Measurements from ENCODE around the gene DAZAP1. TPM values are rescaled to one million over a fixed set of nuclear protein-coding genes. Genes with fewer than 3 reads are reported as not detected.

DAZAP1 gene
- total RNA-seq, 2 experiments from 2014 or later, result 128 to 133 TPM

GRCh38 chr19:1388637-1389026 lies 18.8 kb upstream of the DAZAP1 start:
- ChIA-PET POLR2A (no interaction called here), CTCF (no interaction called here)
- no peak for ATAC-seq (ENCODE audit: poor library complexity)
- DNase-seq, result no peak
- peaks cover 47% of the 10 kb centered on the region for H3K36me3 Mint-ChIP-seq (ENCODE audit: low read depth)
- H3K4me3 ChIP-seq (ENCODE audit: low read length), result no peak overlapping the region
- H3K9me3 ChIP-seq (ENCODE audit: control insufficient read depth in 1 of 2, insufficient read depth in 1 of 2, low read length in 2 of 2), result no peaks in the 10 kb centered on the region
- intact Hi-C loops (cut with DNase I, micrococcal nuclease), result no loop called here
- H3K27me3 Mint-ChIP-seq, result peaks cover 1% of the 10 kb centered on the region
- H3K27ac Mint-ChIP-seq, result no peak overlapping the region
- H3K4me1 Mint-ChIP-seq (ENCODE audit: low read depth), result peaks cover 9% of the 10 kb centered on the region
- peaks cover 53% of the 10 kb centered on the region for H3K36me3 ChIP-seq (ENCODE audit: insufficient read depth, low read length)
- no peaks in the 10 kb centered on the region for H3K9me3 Mint-ChIP-seq
- no peak overlapping the region for H3K4me3 Mint-ChIP-seq
- H3K4me1 ChIP-seq (ENCODE audit: insufficient read depth, low read length), result peaks cover 28% of the 10 kb centered on the region
- no peaks in the 10 kb centered on the region for H3K27me3 ChIP-seq (ENCODE audit: control insufficient read depth in 1 of 2, insufficient read depth in 2 of 2, low read length in 2 of 2)
- H3K27ac ChIP-seq (ENCODE audit: low read depth in 1 of 2, low read length in 2 of 2), result no peak overlapping the region
- TF ChIP-seq CTCF (IDR thresholded peaks at IDR 0.05), result no peak

GRCh38 chr19:1389033-1389940 lies 18.1 kb upstream of the DAZAP1 start:
- Histone ChIP-seq H3K4me3 (ENCODE audit: low read length) (no peak overlapping the region), H3K9me3 (ENCODE audit: control insufficient read depth in 1 of 2, insufficient read depth in 1 of 2, low read length in 2 of 2) (no peaks in the 10 kb centered on the region), H3K4me1 (ENCODE audit: insufficient read depth, low read length) (peaks cover 24% of the 10 kb centered on the region), H3K36me3 (ENCODE audit: insufficient read depth, low read length) (peaks cover 55% of the 10 kb centered on the region), H3K27ac (ENCODE audit: low read depth in 1 of 2, low read length in 2 of 2) (no peak overlapping the region), H3K27me3 (ENCODE audit: control insufficient read depth in 1 of 2, insufficient read depth in 2 of 2, low read length in 2 of 2) (no peaks in the 10 kb centered on the region)
- H3K4me3 Mint-ChIP-seq, result no peak overlapping the region
- ChIA-PET POLR2A (no interaction called here), CTCF (no interaction called here)
- H3K27me3 Mint-ChIP-seq, result no peaks in the 10 kb centered on the region
- no peaks in the 10 kb centered on the region for H3K9me3 Mint-ChIP-seq
- no peak for ATAC-seq (ENCODE audit: poor library complexity)
- intact Hi-C loops (cut with DNase I, micrococcal nuclease), result no loop called here
- DNase-seq, result no peak
- H3K27ac Mint-ChIP-seq, result no peak overlapping the region
- peaks cover 43% of the 10 kb centered on the region for H3K36me3 Mint-ChIP-seq (ENCODE audit: low read depth)
- peaks cover 4% of the 10 kb centered on the region for H3K4me1 Mint-ChIP-seq (ENCODE audit: low read depth)
- TF ChIP-seq CTCF (IDR thresholded peaks at IDR 0.05), result no peak

- no peak for TF ChIP-seq CTCF (IDR thresholded peaks at IDR 0.05)
- no peak overlapping the region for H3K27ac Mint-ChIP-seq
- no peaks in the 10 kb centered on the region for H3K9me3 Mint-ChIP-seq
- peaks cover 39% of the 10 kb centered on the region for H3K36me3 Mint-ChIP-seq (ENCODE audit: low read depth)
- no peak overlapping the region for H3K4me3 Mint-ChIP-seq
- Histone ChIP-seq H3K4me1 (ENCODE audit: insufficient read depth, low read length) (peaks cover 8% of the 10 kb centered on the region), H3K27me3 (ENCODE audit: control insufficient read depth in 1 of 2, insufficient read depth in 2 of 2, low read length in 2 of 2) (no peaks in the 10 kb centered on the region), H3K4me3 (ENCODE audit: low read length) (no peak overlapping the region), H3K9me3 (ENCODE audit: control insufficient read depth in 1 of 2, insufficient read depth in 1 of 2, low read length in 2 of 2) (no peaks in the 10 kb centered on the region), H3K27ac (ENCODE audit: low read depth in 1 of 2, low read length in 2 of 2) (no peak overlapping the region), H3K36me3 (ENCODE audit: insufficient read depth, low read length) (peaks cover 56% of the 10 kb centered on the region)
- intact Hi-C loops (cut with DNase I, micrococcal nuclease), result no loop called here
- DNase-seq (no peak), ATAC-seq (ENCODE audit: poor library complexity) (no peak)
- no peaks in the 10 kb centered on the region for H3K4me1 Mint-ChIP-seq (ENCODE audit: low read depth)
- CTCF ChIA-PET, result no interaction called here
- H3K27me3 Mint-ChIP-seq, result no peaks in the 10 kb centered on the region
- POLR2A ChIA-PET, result no interaction called here
These were observed 16.4 kb upstream of the DAZAP1 start for GRCh38 chr19:1390890-1391423.

Data from CD4-positive, alpha-beta T cell (primary cell).